PFSK-1 (cell line): Measurements from ENCODE around the gene IGSF3.

Source experiments
- FOXP2 ChIP-seq: optimal IDR thresholded peaks from 2 replicates; pipeline ENCODE3; 2011; ENCODE audit warnings: borderline replicate concordance, control low read depth, inconsistent platforms; ENCODE audit not compliant: insufficient read depth; ENCODE audit errors: extremely low read length, extremely low read depth
- POLR2AphosphoS5 ChIP-seq: IDR thresholded peaks from 2 replicates; pipeline ENCODE4 v1.6.1; 2012; ENCODE audit warnings: low read depth, mild to moderate bottlenecking, control low read depth, low read length, moderate library complexity
- SIN3A ChIP-seq: IDR thresholded peaks from 2 replicates; pipeline ENCODE4 v1.6.1; 2012; ENCODE audit warnings: mild to moderate bottlenecking, low read length, moderate library complexity, borderline replicate concordance; ENCODE audit not compliant: insufficient read depth
- TAF1 ChIP-seq: IDR thresholded peaks from 2 replicates; pipeline ENCODE4 v1.6.1; 2012; ENCODE audit warnings: low read length, control low read depth, borderline replicate concordance; ENCODE audit not compliant: insufficient read depth
- TF ChIP-seq, protein P1 (sequence below), 2 experiments: IDR thresholded peaks; 2 replicates each; pipeline versions ENCODE4 v1.6.1 to v1.8.0; 2011 to 2012; ENCODE audit warnings: low read depth in 2 of 2, low read length in 2 of 2, control low read depth in 1 of 2, inconsistent platforms in 1 of 2, mild to moderate bottlenecking in 1 of 2, moderate library complexity in 1 of 2; ENCODE audit not compliant: insufficient read depth in 1 of 2

Gene IGSF3

GRCh38 chr1:116529199-116529631, 138.3 kb downstream of the IGSF3 start:
- TF ChIP-seq, protein P1, sequence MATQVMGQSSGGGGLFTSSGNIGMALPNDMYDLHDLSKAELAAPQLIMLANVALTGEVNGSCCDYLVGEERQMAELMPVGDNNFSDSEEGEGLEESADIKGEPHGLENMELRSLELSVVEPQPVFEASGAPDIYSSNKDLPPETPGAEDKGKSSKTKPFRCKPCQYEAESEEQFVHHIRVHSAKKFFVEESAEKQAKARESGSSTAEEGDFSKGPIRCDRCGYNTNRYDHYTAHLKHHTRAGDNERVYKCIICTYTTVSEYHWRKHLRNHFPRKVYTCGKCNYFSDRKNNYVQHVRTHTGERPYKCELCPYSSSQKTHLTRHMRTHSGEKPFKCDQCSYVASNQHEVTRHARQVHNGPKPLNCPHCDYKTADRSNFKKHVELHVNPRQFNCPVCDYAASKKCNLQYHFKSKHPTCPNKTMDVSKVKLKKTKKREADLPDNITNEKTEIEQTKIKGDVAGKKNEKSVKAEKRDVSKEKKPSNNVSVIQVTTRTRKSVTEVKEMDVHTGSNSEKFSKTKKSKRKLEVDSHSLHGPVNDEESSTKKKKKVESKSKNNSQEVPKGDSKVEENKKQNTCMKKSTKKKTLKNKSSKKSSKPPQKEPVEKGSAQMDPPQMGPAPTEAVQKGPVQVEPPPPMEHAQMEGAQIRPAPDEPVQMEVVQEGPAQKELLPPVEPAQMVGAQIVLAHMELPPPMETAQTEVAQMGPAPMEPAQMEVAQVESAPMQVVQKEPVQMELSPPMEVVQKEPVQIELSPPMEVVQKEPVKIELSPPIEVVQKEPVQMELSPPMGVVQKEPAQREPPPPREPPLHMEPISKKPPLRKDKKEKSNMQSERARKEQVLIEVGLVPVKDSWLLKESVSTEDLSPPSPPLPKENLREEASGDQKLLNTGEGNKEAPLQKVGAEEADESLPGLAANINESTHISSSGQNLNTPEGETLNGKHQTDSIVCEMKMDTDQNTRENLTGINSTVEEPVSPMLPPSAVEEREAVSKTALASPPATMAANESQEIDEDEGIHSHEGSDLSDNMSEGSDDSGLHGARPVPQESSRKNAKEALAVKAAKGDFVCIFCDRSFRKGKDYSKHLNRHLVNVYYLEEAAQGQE (IDR thresholded peaks at IDR 0.05; ENCODE audit: insufficient read depth in 1 of 2, low read depth in 2 of 2, low read length in 2 of 2), result no peak
- TF ChIP-seq POLR2AphosphoS5 (no peak), TAF1 (no peak), FOXP2 (no peak), SIN3A (no peak)

DNA sequence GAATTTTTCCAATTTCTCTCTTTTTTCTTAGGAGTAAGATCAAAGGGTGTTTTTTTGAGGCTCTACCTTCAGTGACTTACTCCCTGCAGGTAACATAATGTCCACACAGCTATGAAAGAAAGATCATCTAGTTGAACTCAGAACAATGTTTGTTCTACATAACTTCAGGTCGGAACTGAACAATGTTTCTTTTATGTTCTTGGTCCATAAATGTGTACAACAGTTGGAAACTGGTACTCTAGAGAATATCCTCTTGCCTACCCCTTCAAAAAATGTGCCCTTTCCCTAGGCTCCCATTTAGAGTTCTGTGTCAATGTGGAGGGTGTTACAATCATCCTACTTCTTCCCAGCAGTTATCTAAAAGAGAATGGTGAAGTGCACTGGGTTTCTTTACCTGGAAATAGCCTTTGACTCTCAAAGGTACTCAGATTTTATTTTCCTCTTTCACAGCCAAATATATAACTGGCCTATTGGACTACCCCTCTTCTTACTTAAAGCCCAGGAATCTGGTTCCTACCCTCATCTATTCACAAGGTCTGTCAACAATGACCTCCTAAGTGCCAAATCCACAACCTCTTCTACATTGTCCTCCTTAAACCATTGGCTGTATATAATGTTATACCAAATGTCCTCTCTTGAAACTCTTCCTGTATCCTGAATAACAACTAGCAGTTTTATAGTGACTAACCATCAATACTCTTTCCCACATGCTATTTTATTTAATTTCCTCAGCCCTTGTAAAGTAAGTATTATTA, 139.0 kb downstream of the IGSF3 start:
- no peak for TF ChIP-seq SIN3A
- TF ChIP-seq FOXP2, result no peak
- no peak for TF ChIP-seq TAF1
- TF ChIP-seq POLR2AphosphoS5, result no peak
- TF ChIP-seq, protein P1 (IDR thresholded peaks at IDR 0.05; ENCODE audit: insufficient read depth in 1 of 2, low read depth in 2 of 2, low read length in 2 of 2), result no peak

- TF ChIP-seq TAF1 (no peak), FOXP2 (no peak), POLR2AphosphoS5 (no peak)
- TF ChIP-seq, protein P1 (IDR thresholded peaks at IDR 0.05; ENCODE audit: insufficient read depth in 1 of 2, low read depth in 2 of 2, low read length in 2 of 2), result no peak
Measured at GRCh38 chr1:116525440-116525839, 142.1 kb downstream of the IGSF3 start.
